OCI-LY1 (cell line): ENCODE measurements around the gene MYH14.
A peak's percentile ranks its signal among the peaks of the same experiment; 100 is the strongest.
"Not testable (repeated sequence)": the region's sequence is repeated elsewhere in the genome, so short reads cannot be mapped to it uniquely, and the experiment has no call there.

ENCODE experiments used
- H2AFZ ChIP-seq: fragments of 200-600 bp; sonication (generic), shearing (Covaris generic); 2 replicates; pipeline ENCODE4 v1.6.0; 2014; ENCODE audit warnings: antibody characterized with exemption, mild to moderate bottlenecking, low read length
- H3F3A ChIP-seq: fragments of 200-600 bp; sonication (generic), shearing (Covaris generic); 2 replicates; pipeline ENCODE4 v1.6.0; 2014; ENCODE audit warnings: mild to moderate bottlenecking, antibody characterized with exemption, low read length, moderate library complexity; ENCODE audit not compliant: insufficient read depth
- H3K27ac ChIP-seq: fragments of 200-600 bp; sonication (generic); 2 replicates; pipeline ENCODE4 v1.5.1; 2014; ENCODE audit warnings: low read length, mixed run types, mild to moderate bottlenecking, low read depth; ENCODE audit not compliant: poor library complexity, severe bottlenecking
- H3K27me3 ChIP-seq: fragments of 200-600 bp; sonication (generic); 2 replicates; pipeline ENCODE4 v1.6.0; 2014; ENCODE audit warnings: antibody characterized with exemption, mild to moderate bottlenecking, low read length, moderate library complexity; ENCODE audit not compliant: insufficient read depth
- H3K36me3 ChIP-seq: fragments of 200-600 bp; sonication (generic); 2 replicates; pipeline ENCODE4 v1.6.1; 2014; ENCODE audit warnings: mild to moderate bottlenecking, antibody characterized with exemption, low read length, moderate library complexity, mixed read lengths; ENCODE audit not compliant: insufficient read depth
- H3K4me1 ChIP-seq: fragments of 200-600 bp; sonication (generic); 2 replicates; pipeline ENCODE4 v1.5.1; 2014; ENCODE audit warnings: mild to moderate bottlenecking, low read length, moderate library complexity; ENCODE audit not compliant: insufficient read depth, severe bottlenecking
- H3K4me2 ChIP-seq: fragments of 200-600 bp; sonication (generic), shearing (Covaris generic); 2 replicates; pipeline ENCODE4 v1.6.1; 2014; ENCODE audit warnings: low read length
- H3K4me3 ChIP-seq: fragments of 200-600 bp; sonication (generic); 2 replicates; pipeline ENCODE4 v1.5.1; 2014; ENCODE audit warnings: low read length, low read depth, mild to moderate bottlenecking, mixed read lengths; ENCODE audit not compliant: poor library complexity, severe bottlenecking
- H3K79me2 ChIP-seq: fragments of 200-600 bp; shearing (Covaris generic); 2 replicates; pipeline ENCODE4 v1.6.1; 2016; ENCODE audit warnings: mixed run types, low read length, mixed read lengths; ENCODE audit not compliant: insufficient read depth
- H3K9ac ChIP-seq: fragments of 200-600 bp; sonication (generic), shearing (Covaris generic); 2 replicates; pipeline ENCODE4 v1.6.1; 2014; ENCODE audit warnings: mild to moderate bottlenecking, low read length, mixed read lengths
- H3K9me2 ChIP-seq: fragments of 200-600 bp; sonication (generic), shearing (Covaris generic); 2 replicates; pipeline ENCODE4 v1.6.1; 2014; ENCODE audit warnings: low read depth, mild to moderate bottlenecking, low read length, mixed read lengths
- H3K9me3 ChIP-seq: fragments of 200-600 bp; shearing (Covaris generic); 2 replicates; pipeline ENCODE4 v1.6.1; 2014; ENCODE audit warnings: low read length, mixed read lengths
- H4K20me1 ChIP-seq: fragments of 200-600 bp; sonication (generic), shearing (Covaris generic); 2 replicates; pipeline ENCODE4 v1.6.0; 2016; ENCODE audit warnings: mild to moderate bottlenecking, low read length; ENCODE audit not compliant: insufficient read depth
- CTCF ChIP-seq: fragments of 200-600 bp; sonication (generic), shearing (Covaris generic); IDR thresholded peaks from 2 replicates; pipeline ENCODE4 v1.5.1; 2017; ENCODE audit warnings: mild to moderate bottlenecking, antibody characterized with exemption, low read length, moderate library complexity, mixed read lengths
- EZH2 ChIP-seq: fragments of 200-600 bp; sonication (generic), shearing (Covaris generic); IDR thresholded peaks from 2 replicates; pipeline ENCODE4 v1.8.0; 2017; ENCODE audit warnings: borderline replicate concordance, mixed run types, mild to moderate bottlenecking, antibody characterized with exemption, low read length, moderate library complexity, mixed read lengths

MYH14 gene

GRCh38 chr19:50237493-50237892 lies 34.1 kb downstream of the MYH14 start:
- H3K79me2 ChIP-seq, H3K27ac ChIP-seq, H2AFZ ChIP-seq, H3K9me2 ChIP-seq, H3K4me2 ChIP-seq, H3K4me1 ChIP-seq, H3K9ac ChIP-seq, H4K20me1 ChIP-seq, H3K4me3 ChIP-seq, H3F3A ChIP-seq, H3K36me3 ChIP-seq, H3K9me3 ChIP-seq: not testable (repeated sequence)
- peak; percentile 41; the same call in 1 of the 2 replicates for TF ChIP-seq CTCF
- H3K27me3 ChIP-seq = 0 out of 2 replicates have a peak, but pooled peaks cover 12% of the 10 kb centered on the region

- Histone ChIP-seq H3K4me1 (no peaks in the 10 kb centered on the region), H4K20me1 (no peaks in the 10 kb centered on the region), H2AFZ (no peak overlapping the region), H3K4me3 (no peak overlapping the region), H3K79me2 (no peaks in the 10 kb centered on the region), H3K4me2 (no peak overlapping the region), H3K27ac (no peak overlapping the region), H3F3A (no peaks in the 10 kb centered on the region), H3K9me2 (no peaks in the 10 kb centered on the region), H3K27me3 (0 out of 2 replicates have a peak, but pooled peaks cover 12% of the 10 kb centered on the region), H3K9ac (no peak overlapping the region), H3K9me3 (no peaks in the 10 kb centered on the region), H3K36me3 (no peaks in the 10 kb centered on the region)
- TF ChIP-seq CTCF (no peak), EZH2 (no peak)
These were observed 34.6 kb downstream of the MYH14 start for GRCh38 chr19:50238043-50238442.

GRCh38 chr19:50239921-50240590 lies 36.6 kb downstream of the MYH14 start:
- H3K79me2 ChIP-seq = no peaks in the 10 kb centered on the region
- H3K9me2 ChIP-seq = no peaks in the 10 kb centered on the region
- H3F3A ChIP-seq = no peaks in the 10 kb centered on the region
- H3K9me3 ChIP-seq = no peaks in the 10 kb centered on the region
- no peaks in the 10 kb centered on the region for H3K36me3 ChIP-seq
- no peak overlapping the region for H3K4me2 ChIP-seq
- no peak overlapping the region for H3K9ac ChIP-seq
- H3K27ac ChIP-seq = no peak overlapping the region
- TF ChIP-seq EZH2 = no peak
- TF ChIP-seq CTCF = no peak
- H3K27me3 ChIP-seq = 0 out of 2 replicates have a peak, but pooled peaks cover 12% of the 10 kb centered on the region
- H3K4me3 ChIP-seq = no peak overlapping the region
- no peak overlapping the region for H2AFZ ChIP-seq
- no peaks in the 10 kb centered on the region for H3K4me1 ChIP-seq
- no peaks in the 10 kb centered on the region for H4K20me1 ChIP-seq
